IMR-90 (cell line): Measurements from ENCODE around the gene GNB1L. TPM values are rescaled to one million over a fixed set of nuclear protein-coding genes. Genes with fewer than 3 reads are reported as not detected.

Source experiments
- ATAC-seq: fragments of 200-7000 bp; cut with Tn5 transposase; 2 replicates; pipeline ENCODE4 v1.9.1; 2020; ENCODE audit warnings: low read depth, mild to moderate bottlenecking, moderate library complexity
- BruUV-seq: library from RNA; stranded (reverse); fragments of 400-500 nt; replicated peaks from 2 replicates; lab custom pipeline; 2021; lab: Mats Ljungman, UMichigan
- CTCF ChIA-PET: fragments of 300-600 bp; formaldehyde crosslinking; extraction: SDS; loops from one replicate; lab custom pipeline; 2021; ENCODE audit warnings: antibody characterized with exemption; lab: Yijun Ruan, JAX
- POLR2A ChIA-PET: fragments of 300-600 bp; sonication (Branson Sonifier 250); formaldehyde crosslinking; loops from one replicate; lab custom pipeline; 2022; ENCODE audit warnings: antibody characterized with exemption; ENCODE audit not compliant: unreplicated experiment; lab: Charles Lee
- DNase-seq: peaks from one replicate; pipeline ENCODE4 v3.0.0; 2013
- H2AFZ ChIP-seq: replicated peaks from 2 replicates; pipeline ENCODE3; 2013; ENCODE audit warnings: low read length, mild to moderate bottlenecking; ENCODE audit not compliant: poor library complexity
- H2AK5ac ChIP-seq: 2 replicates; pipeline ENCODE4 v1.6.1; 2013; ENCODE audit warnings: low read depth, low read length, inconsistent platforms
- H2AK9ac ChIP-seq: replicated peaks from 2 replicates; pipeline ENCODE3; 2013; ENCODE audit warnings: mild to moderate bottlenecking, low read depth, low read length, moderate library complexity; ENCODE audit not compliant: poor library complexity
- H2BK120ac ChIP-seq: 2 replicates; pipeline ENCODE4 v1.6.1; 2013; ENCODE audit warnings: low read depth, low read length, inconsistent platforms
- H2BK15ac ChIP-seq: 3 replicates; pipeline ENCODE4 v1.6.1; 2013; ENCODE audit warnings: low read depth, low read length, inconsistent platforms
- H2BK20ac ChIP-seq: 2 replicates; pipeline ENCODE4 v1.6.1; 2013; ENCODE audit warnings: low read depth, mild to moderate bottlenecking, inconsistent platforms, low read length, moderate library complexity
- H2BK5ac ChIP-seq: 2 replicates; pipeline ENCODE4 v1.6.1; 2013; ENCODE audit warnings: mild to moderate bottlenecking, low read depth, low read length, inconsistent platforms; ENCODE audit not compliant: poor library complexity, severe bottlenecking
- H3K14ac ChIP-seq: replicated peaks from 2 replicates; pipeline ENCODE4 v1.6.1; 2013; ENCODE audit warnings: low read depth, low read length, inconsistent platforms
- H3K18ac ChIP-seq: 2 replicates; pipeline ENCODE4 v1.6.1; 2013; ENCODE audit warnings: low read depth, low read length, control low read depth
- H3K23ac ChIP-seq: 2 replicates; pipeline ENCODE4 v1.6.1; 2013; ENCODE audit warnings: low read depth, low read length, inconsistent platforms
- H3K27ac ChIP-seq: 2 replicates; pipeline ENCODE4 v1.5.1; 2013; ENCODE audit warnings: mild to moderate bottlenecking, control low read depth, low read length; ENCODE audit not compliant: insufficient read depth
- H3K27me3 ChIP-seq: 2 replicates; pipeline ENCODE4 v1.6.1; 2013; ENCODE audit warnings: low read length; ENCODE audit not compliant: control insufficient read depth, insufficient read depth
- H3K36me3 ChIP-seq: 2 replicates; pipeline ENCODE4 v1.6.1; 2013; ENCODE audit warnings: low read length, mixed read lengths; ENCODE audit not compliant: control insufficient read depth, insufficient read depth
- H3K4ac ChIP-seq: 2 replicates; pipeline ENCODE4 v1.6.1; 2013; ENCODE audit warnings: low read depth, low read length, inconsistent platforms
- H3K4me1 ChIP-seq: 2 replicates; pipeline ENCODE4 v1.6.1; 2013; ENCODE audit warnings: low read length, mixed read lengths; ENCODE audit not compliant: control insufficient read depth, insufficient read depth
- H3K4me2 ChIP-seq: 2 replicates; pipeline ENCODE4 v1.6.1; 2013; ENCODE audit warnings: low read depth, mild to moderate bottlenecking, control low read depth, low read length, moderate library complexity
- H3K4me3 ChIP-seq: 2 replicates; pipeline ENCODE4 v1.5.1; 2013; ENCODE audit warnings: low read depth, mild to moderate bottlenecking, control low read depth, low read length, moderate library complexity; ENCODE audit not compliant: insufficient read depth
- H3K56ac ChIP-seq: 2 replicates; pipeline ENCODE4 v1.6.1; 2013; ENCODE audit warnings: low read length, inconsistent platforms; ENCODE audit not compliant: insufficient read depth; ENCODE audit errors: extremely low read depth
- H3K79me1 ChIP-seq, 2 experiments: 2 replicates each; pipeline ENCODE4 v1.6.1; 2013; ENCODE audit warnings: low read length in 2 of 2, inconsistent platforms in 1 of 2, low read depth in 1 of 2
- H3K9ac ChIP-seq: 2 replicates; pipeline ENCODE4 v1.6.1; 2013; ENCODE audit warnings: low read depth, low read length, control low read depth
- H3K9me1 ChIP-seq: 2 replicates; pipeline ENCODE4 v1.6.1; 2013; ENCODE audit warnings: low read length, inconsistent platforms; ENCODE audit not compliant: insufficient read depth
- H3K9me3 ChIP-seq: 2 replicates; pipeline ENCODE4 v1.6.1; 2013; ENCODE audit warnings: low read length; ENCODE audit not compliant: control insufficient read depth, insufficient read depth
- H4K20me1 ChIP-seq: 2 replicates; pipeline ENCODE4 v1.6.1; 2013; ENCODE audit warnings: low read length, inconsistent platforms; ENCODE audit not compliant: insufficient read depth
- H4K5ac ChIP-seq: 2 replicates; pipeline ENCODE4 v1.6.1; 2013; ENCODE audit warnings: mild to moderate bottlenecking, low read depth, low read length, control low read depth
- H4K8ac ChIP-seq, 2 experiments: 2 replicates each; pipeline ENCODE4 v1.6.1; 2013; ENCODE audit warnings: low read depth in 2 of 2, low read length in 2 of 2, control low read depth in 1 of 2, inconsistent platforms in 1 of 2
- H4K91ac ChIP-seq: 2 replicates; pipeline ENCODE4 v1.6.1; 2013; ENCODE audit warnings: low read depth, low read length, inconsistent platforms; ENCODE audit not compliant: insufficient read depth
- BHLHE40 ChIP-seq: fragments of 150-350 bp; IDR thresholded peaks from 2 replicates; pipeline ENCODE4 v1.6.1; 2016; ENCODE audit warnings: mild to moderate bottlenecking, low read depth, low read length
- CEBPB ChIP-seq: IDR thresholded peaks from 2 replicates; pipeline ENCODE4 v1.6.1; 2012; ENCODE audit warnings: low read depth, low read length, improper control_type of control experiment
- CHD1 ChIP-seq: IDR thresholded peaks from 2 replicates; pipeline ENCODE4 v1.6.1; 2012; ENCODE audit warnings: low read depth, low read length, improper control_type of control experiment
- ELK1 ChIP-seq: fragments of 150-350 bp; IDR thresholded peaks from 2 replicates; pipeline ENCODE4 v1.6.1; 2016; ENCODE audit warnings: low read depth, mild to moderate bottlenecking, low read length, moderate library complexity, borderline replicate concordance
- FOS ChIP-seq: fragments of 150-350 bp; IDR thresholded peaks from 2 replicates; pipeline ENCODE4 v1.6.1; 2016; ENCODE audit warnings: low read depth, low read length
- MAFK ChIP-seq: IDR thresholded peaks from 2 replicates; pipeline ENCODE4 v1.6.1; 2012; ENCODE audit warnings: low read depth, low read length, improper control_type of control experiment
- MXI1 ChIP-seq: IDR thresholded peaks from 2 replicates; pipeline ENCODE4 v1.6.1; 2012; ENCODE audit warnings: low read depth, mild to moderate bottlenecking, low read length, moderate library complexity, borderline replicate concordance
- NFE2L2 ChIP-seq: fragments of 150-350 bp; IDR thresholded peaks from 2 replicates; pipeline ENCODE4 v1.6.1; 2016; ENCODE audit warnings: low read depth, mild to moderate bottlenecking, low read length
- POLR2A ChIP-seq: IDR thresholded peaks from 2 replicates; pipeline ENCODE4 v1.6.1; 2012; ENCODE audit warnings: mild to moderate bottlenecking, low read depth, low read length
- RAD21 ChIP-seq: IDR thresholded peaks from 2 replicates; pipeline ENCODE4 v1.6.1; 2012; ENCODE audit warnings: low read length, improper control_type of control experiment
- RFX5 ChIP-seq: IDR thresholded peaks from 2 replicates; pipeline ENCODE4 v1.8.0; 2012; ENCODE audit warnings: low read depth, mild to moderate bottlenecking, low read length, moderate library complexity
- SMC3 ChIP-seq: fragments of 150-350 bp; IDR thresholded peaks from 2 replicates; pipeline ENCODE4 v1.6.1; 2016; ENCODE audit warnings: low read depth, mild to moderate bottlenecking, antibody characterized with exemption, low read length, moderate library complexity
- USF2 ChIP-seq: fragments of 150-350 bp; IDR thresholded peaks from 2 replicates; pipeline ENCODE4 v1.6.1; 2017; ENCODE audit warnings: mild to moderate bottlenecking, antibody characterized with exemption, low read length, low read depth
- WGBS, 2 experiments: methylation state at CpG; one replicate each; pipeline versions ENCODE4 v1.1.5 to v1.1.7; 2013; ENCODE audit warnings: missing lambda C conversion rate in 2 of 2; ENCODE audit not compliant: insufficient read length in 1 of 2; ENCODE audit errors: extremely low coverage in 2 of 2; 5-methylcytosine and 5-hydroxymethylcytosine counted together
- dilution Hi-C: fragments of 300-500 bp; cut with HindIII; formaldehyde crosslinking; loops from one replicate; pipeline ENCODE4 v1.14.3; 2018; ENCODE audit warnings: low sequenced_read_pairs; ENCODE audit not compliant: unreplicated experiment
- in situ Hi-C: fragments of 300-500 bp; cut with MboI; formaldehyde crosslinking; loops from 3 replicates; pipeline ENCODE4 v1.14.3; 2019; ENCODE audit warnings: low sequenced_read_pairs, inconsistent platforms, mixed read lengths
- intact Hi-C: fragments of 100-400 bp; cut with micrococcal nuclease; formaldehyde crosslinking; loops from 2 replicates; pipeline ENCODE4 v1.10.0; 2022
- polyA plus RNA-seq, 3 experiments: library from polyadenylated mRNA; depleted of rRNA; stranded (reverse); fragments of >200 nt; gene quantifications; 2 replicates each; pipeline ENCODE4 v1.2.3, GENCODE V29; 2012; ENCODE audit warnings: low replicate concordance in 1 of 3
- total RNA-seq: library from RNA; depleted of rRNA; stranded (reverse); fragments of >200 nt; gene quantifications from 2 replicates; pipeline ENCODE4 v1.2.3, GENCODE V29; 2012
- TF ChIP-seq, protein P1 (sequence below): conservative IDR thresholded peaks from 2 replicates; pipeline ENCODE4 v1.5.1; 2012; ENCODE audit warnings: mild to moderate bottlenecking, low read depth, low read length, improper control_type of control experiment

The GNB1L gene
- total and polyA plus RNA-seq, 2 of the 4 experiments (the other 2 are of a cell fraction), result 2.5 to 4.4 TPM

GRCh38 chr22:19799322-19800190, 55.1 kb downstream of the GNB1L start:
- Histone ChIP-seq H3K14ac (peak overlapping the region; percentile 70; the same call in 1 of the 2 replicates), H4K5ac (no peak overlapping the region), H3K4ac (peak overlapping the region; percentile 68), H2AFZ (peak overlapping the region; percentile 34), H4K8ac (peak overlapping the region in 1 of 2 experiments; percentile 44; a peak in 1 of 4 replicates), H2AK9ac (peak overlapping the region; percentile 66), H3K18ac (no peak overlapping the region), H3K36me3 (no peaks in the 10 kb centered on the region), H3K9ac (no peak overlapping the region), H4K20me1 (no peaks in the 10 kb centered on the region), H2BK120ac (peak overlapping the region; percentile 73), H3K79me1 (no peaks in the 10 kb centered on the region), H2BK20ac (peak overlapping the region; percentile 68), H3K4me2 (no peak overlapping the region), H2BK5ac (no peak overlapping the region), H3K56ac (no peak overlapping the region), H3K4me3 (no peak overlapping the region), H3K27ac (no peak overlapping the region), H3K4me1 (peaks cover 9% of the 10 kb centered on the region), H2AK5ac (peak overlapping the region; percentile 68; the same call in 1 of the 2 replicates), H3K9me1 (peaks cover 6% of the 10 kb centered on the region), H3K27me3 (no peaks in the 10 kb centered on the region), H2BK15ac (peak overlapping the region; percentile 12; the same call in 1 of the 3 replicates), H3K9me3 (no peaks in the 10 kb centered on the region), H4K91ac (no peak overlapping the region; the same call in 1 of the 2 replicates), H3K23ac (no peak overlapping the region)
- in situ Hi-C loops, result no loop called here
- dilution Hi-C loops, result no loop called here
- WGBS, 2 experiments, result 77% methylated on average over 19 of the region's 35 CpGs; no CpG with 5 or more reads in 1 of the 2 experiments
- DNase-seq (peak; percentile 92), ATAC-seq (peak; percentile 85)
- ChIA-PET CTCF (interaction anchor here (0.9 kb wide), 1 partner anchor 69 kb away, joined by 3 read pairs; no protein-coding TSS in a partner anchor), POLR2A (no interaction called here)
- no TSS peak for BruUV-seq
- intact Hi-C loops, result no loop called here
- TF ChIP-seq NFE2L2, result no peak
- TF ChIP-seq CEBPB, result no peak
- TF ChIP-seq POLR2A, result no peak
- TF ChIP-seq BHLHE40, result peak; percentile 67
- no peak for TF ChIP-seq CHD1
- TF ChIP-seq RFX5, result no peak
- no peak for TF ChIP-seq SMC3
- no peak for TF ChIP-seq MAFK
- TF ChIP-seq ELK1, result no peak
- no peak for TF ChIP-seq USF2
- peak; percentile 22; the same call in 1 of the 2 replicates for TF ChIP-seq RAD21
- no peak for TF ChIP-seq FOS
- TF ChIP-seq MXI1, result no peak
- TF ChIP-seq, protein P1, sequence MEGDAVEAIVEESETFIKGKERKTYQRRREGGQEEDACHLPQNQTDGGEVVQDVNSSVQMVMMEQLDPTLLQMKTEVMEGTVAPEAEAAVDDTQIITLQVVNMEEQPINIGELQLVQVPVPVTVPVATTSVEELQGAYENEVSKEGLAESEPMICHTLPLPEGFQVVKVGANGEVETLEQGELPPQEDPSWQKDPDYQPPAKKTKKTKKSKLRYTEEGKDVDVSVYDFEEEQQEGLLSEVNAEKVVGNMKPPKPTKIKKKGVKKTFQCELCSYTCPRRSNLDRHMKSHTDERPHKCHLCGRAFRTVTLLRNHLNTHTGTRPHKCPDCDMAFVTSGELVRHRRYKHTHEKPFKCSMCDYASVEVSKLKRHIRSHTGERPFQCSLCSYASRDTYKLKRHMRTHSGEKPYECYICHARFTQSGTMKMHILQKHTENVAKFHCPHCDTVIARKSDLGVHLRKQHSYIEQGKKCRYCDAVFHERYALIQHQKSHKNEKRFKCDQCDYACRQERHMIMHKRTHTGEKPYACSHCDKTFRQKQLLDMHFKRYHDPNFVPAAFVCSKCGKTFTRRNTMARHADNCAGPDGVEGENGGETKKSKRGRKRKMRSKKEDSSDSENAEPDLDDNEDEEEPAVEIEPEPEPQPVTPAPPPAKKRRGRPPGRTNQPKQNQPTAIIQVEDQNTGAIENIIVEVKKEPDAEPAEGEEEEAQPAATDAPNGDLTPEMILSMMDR, result 0 out of 2 replicates have a peak, but pooled peaks have one; percentile 16
